B cell (primary cell): ENCODE results near the gene LZTS3. TPM values are rescaled to one million over a fixed set of nuclear protein-coding genes. Genes with fewer than 3 reads are reported as not detected.

Experiments
- ATAC-seq: fragments of 200-7000 bp; cut with Tn5 transposase; one replicate; pipeline ENCODE4 v1.10.0; 2021; ENCODE audit warnings: low read depth, mild to moderate bottlenecking, moderate number of reproducible peaks, moderate library complexity
- CTCF ChIA-PET: fragments of 350-600 bp; sonication (Branson Sonifier 250); formaldehyde crosslinking; loops from one replicate; lab custom pipeline; 2021; ENCODE audit warnings: antibody characterized with exemption, inconsistent platforms; lab: Charles Lee
- POLR2A ChIA-PET: fragments of 350-600 bp; sonication (Branson Sonifier 250); formaldehyde crosslinking; loops from one replicate; lab custom pipeline; 2021; ENCODE audit warnings: antibody characterized with exemption; lab: Charles Lee
- DNase-seq: peaks from one replicate; pipeline ENCODE4 v3.0.0; 2013
- H2AFZ ChIP-seq: 2 replicates; pipeline ENCODE4 v1.6.1; 2012; ENCODE audit warnings: mild to moderate bottlenecking, low read depth, low read length; ENCODE audit not compliant: insufficient read depth, poor library complexity, severe bottlenecking
- H3K27ac ChIP-seq, 2 donors: 1 replicate in 1 of 2; 2 replicates in 1 of 2; pipeline ENCODE4 v1.5.1; 2012 to 2013; ENCODE audit warnings: low read length in 2 of 2, mild to moderate bottlenecking in 2 of 2, moderate library complexity in 1 of 2
- H3K27me3 ChIP-seq, 4 experiments: fragments of 200-600 bp in 1 of 4; sonication (generic) in 1 of 4; replicated peaks in 1 of 4; 1 replicate in 2 of 4; 2 replicates in 2 of 4; pipeline versions ENCODE4 v1.6.1 to v1.7.0; 2013 to 2016; ENCODE audit warnings: low read length in 3 of 4, mild to moderate bottlenecking in 2 of 4, mixed read lengths in 1 of 4, moderate library complexity in 1 of 4; ENCODE audit not compliant: insufficient read depth in 4 of 4, control insufficient read depth in 3 of 4; ENCODE audit errors: control extremely low read depth in 1 of 4
- H3K36me3 ChIP-seq, 2 experiments: replicated peaks in 1 of 2; 1 replicate in 1 of 2; 2 replicates in 1 of 2; pipeline versions ENCODE4 v1.6.1 to v1.7.1; 2013; ENCODE audit warnings: low read length in 1 of 2; ENCODE audit not compliant: insufficient read depth in 2 of 2, control insufficient read depth in 1 of 2; ENCODE audit errors: control extremely low read depth in 1 of 2, extremely low read depth in 1 of 2
- H3K4me1 ChIP-seq, 2 donors: fragments of 200-600 bp in 1 of 2; sonication (generic) in 1 of 2; 1 replicate in 1 of 2; 2 replicates in 1 of 2; pipeline versions ENCODE4 v1.5.1 to v1.6.1; 2013 to 2017; ENCODE audit warnings: low read length in 2 of 2; ENCODE audit not compliant: control insufficient read depth in 2 of 2, insufficient read depth in 2 of 2
- H3K4me2 ChIP-seq: replicated peaks from 2 replicates; pipeline ENCODE3; 2012; ENCODE audit warnings: mild to moderate bottlenecking, low read depth, low read length; ENCODE audit not compliant: poor library complexity, severe bottlenecking
- H3K4me3 ChIP-seq, 5 experiments: fragments of 200-600 bp in 1 of 5; sonication (generic) in 1 of 5; 1 replicate in 3 of 5; 2 replicates in 2 of 5; pipeline versions ENCODE4 v1.5.1 to v1.7.0; 2011 to 2016; ENCODE audit warnings: low read length in 4 of 5, mild to moderate bottlenecking in 4 of 5, low read depth in 2 of 5, control low read depth in 1 of 5, moderate library complexity in 1 of 5; ENCODE audit not compliant: insufficient read depth in 1 of 5; ENCODE audit errors: control extremely low read depth in 1 of 5, extremely low read depth in 1 of 5
- H3K79me2 ChIP-seq: fragments of 200-600 bp; sonication (generic); one replicate; pipeline ENCODE4 v1.6.0; 2016; ENCODE audit warnings: low read length; ENCODE audit not compliant: control insufficient read depth, insufficient read depth
- H3K9ac ChIP-seq: fragments of 200-600 bp; sonication (generic); 2 replicates; pipeline ENCODE4 v1.6.1; 2017; ENCODE audit warnings: mild to moderate bottlenecking, low read length, moderate library complexity
- H3K9me3 ChIP-seq, 3 donors: one replicate each; pipeline versions ENCODE4 v1.6.1 to v1.7.1; 2013; ENCODE audit warnings: low read length in 2 of 3; ENCODE audit not compliant: control insufficient read depth in 2 of 3, insufficient read depth in 1 of 3; ENCODE audit errors: control extremely low read depth in 1 of 3
- H4K20me1 ChIP-seq: 2 replicates; pipeline ENCODE4 v1.6.0; 2012; ENCODE audit warnings: mild to moderate bottlenecking, low read length; ENCODE audit not compliant: insufficient read depth, control insufficient read depth, poor library complexity, severe bottlenecking
- H3K27ac Mint-ChIP-seq: one replicate; pipeline ENCODE4 v1.8.0; 2021; ENCODE audit warnings: mixed read lengths
- H3K27me3 Mint-ChIP-seq: one replicate; pipeline ENCODE4 v1.8.0; 2021; ENCODE audit warnings: mixed read lengths
- H3K4me1 Mint-ChIP-seq: one replicate; pipeline ENCODE4 v1.8.0; 2021; ENCODE audit warnings: mixed read lengths
- H3K4me3 Mint-ChIP-seq: one replicate; pipeline ENCODE4 v1.8.0; 2021; ENCODE audit warnings: mixed read lengths
- H3K9me3 Mint-ChIP-seq: one replicate; pipeline ENCODE4 v1.8.0; 2022; ENCODE audit warnings: mixed read lengths; ENCODE audit not compliant: insufficient read depth
- CTCF ChIP-seq: fragments of 200-600 bp; IDR thresholded peaks from one replicate; pipeline ENCODE4 v1.8.0; 2022; ENCODE audit warnings: antibody characterized with exemption, mild to moderate bottlenecking
- EZH2 ChIP-seq: IDR thresholded peaks from 2 replicates; pipeline ENCODE4 v1.6.1; 2012; ENCODE audit warnings: borderline replicate concordance, low read depth, mild to moderate bottlenecking, moderate library complexity, low read length; ENCODE audit not compliant: insufficient read depth, poor library complexity, severe bottlenecking
- WGBS: methylation state at CpG from one replicate; pipeline ENCODE4 v1.1.5; 2013; ENCODE audit warnings: missing lambda C conversion rate; ENCODE audit not compliant: insufficient coverage; 5-methylcytosine and 5-hydroxymethylcytosine counted together
- intact Hi-C: fragments of 100-400 bp; cut with micrococcal nuclease; formaldehyde crosslinking; loops from one replicate; pipeline ENCODE4 v1.10.0; 2022
- polyA plus RNA-seq: library from polyadenylated mRNA; depleted of rRNA; stranded (reverse); fragments of >200 nt; gene quantifications from 2 replicates; pipeline ENCODE4 v1.2.3, GENCODE V29; 2012
- total RNA-seq, 2 donors: library from RNA; stranded (reverse); fragments of 120-200 nt in 1 of 2; gene quantifications; 1 replicate in 1 of 2; 2 replicates in 1 of 2; pipeline versions ENCODE4 v1.2.3 to v1.2.4, GENCODE V29; 2013 to 2022

Gene LZTS3
- total and polyA plus RNA-seq, 2 donors (not counting 1 experiment from before 2014, with no cell fraction given): 2.3 to 5.1 TPM

GRCh38 chr20:3129094-3129493, 44.3 kb downstream of the LZTS3 start:
- DNase-seq (no peak), ATAC-seq (no peak)
- H3K4me2 ChIP-seq: no peak overlapping the region
- H3K9me3 Mint-ChIP-seq: no peaks in the 10 kb centered on the region
- no peak for TF ChIP-seq CTCF
- TF ChIP-seq EZH2: no peak
- ChIA-PET CTCF (interaction anchor here (1.0 to 1.3 kb wide), 2 partner anchors 12 to 76 kb away, joined by 4 to 5 read pairs; no protein-coding TSS in a partner anchor), POLR2A (interaction anchor here (0.5 kb wide), 1 partner anchor 658 kb away, joined by 5 read pairs; no protein-coding TSS in a partner anchor)
- no peak overlapping the region for H3K4me3 ChIP-seq
- H4K20me1 ChIP-seq: peaks cover 4% of the 10 kb centered on the region
- H2AFZ ChIP-seq: no peak overlapping the region
- no peaks in the 10 kb centered on the region for H3K27me3 ChIP-seq
- H3K9me3 ChIP-seq: peaks cover 0 to 17% (median 0%) of the 10 kb centered on the region in 3 donors
- 95% methylated on average over 4 of the region's 4 CpGs for WGBS
- no peak overlapping the region for H3K9ac ChIP-seq
- H3K27ac ChIP-seq: no peak overlapping the region
- H3K79me2 ChIP-seq: peaks cover 38% of the 10 kb centered on the region
- H3K4me3 Mint-ChIP-seq: no peak overlapping the region
- H3K4me1 Mint-ChIP-seq: no peaks in the 10 kb centered on the region
- intact Hi-C loops: no loop called here
- H3K27me3 Mint-ChIP-seq: no peaks in the 10 kb centered on the region
- no peaks in the 10 kb centered on the region for H3K36me3 ChIP-seq
- H3K4me1 ChIP-seq: no peaks in the 10 kb centered on the region
- H3K27ac Mint-ChIP-seq: no peak overlapping the region

- Histone ChIP-seq H3K36me3 (peaks cover 0 to under 1% of the 10 kb centered on the region in 2 experiments), H3K27ac (no peak overlapping the region), H3K9me3 (peaks cover 0 to 23% (median 0%) of the 10 kb centered on the region in 3 donors), H3K4me3 (no peak overlapping the region), H2AFZ (no peak overlapping the region), H3K4me2 (no peak overlapping the region), H4K20me1 (peaks cover 4% of the 10 kb centered on the region), H3K27me3 (no peaks in the 10 kb centered on the region), H3K9ac (no peak overlapping the region), H3K4me1 (no peaks in the 10 kb centered on the region), H3K79me2 (peaks cover 33% of the 10 kb centered on the region)
- ATAC-seq (no peak), DNase-seq (no peak)
- Mint-ChIP-seq H3K9me3 (peaks cover 2% of the 10 kb centered on the region), H3K27me3 (no peaks in the 10 kb centered on the region), H3K27ac (no peak overlapping the region), H3K4me1 (no peaks in the 10 kb centered on the region), H3K4me3 (no peak overlapping the region)
- POLR2A ChIA-PET: no interaction called here
- 71% methylated on average over 1 of the region's 8 CpGs for WGBS
- intact Hi-C loops: no loop called here
- CTCF ChIA-PET: no interaction called here
- TF ChIP-seq EZH2: no peak
- no peak for TF ChIP-seq CTCF
Measured at GRCh38 chr20:3128275-3128984, 44.9 kb downstream of the LZTS3 start.
